T-helper 1 cell treated with Interleukin-12 subunit alpha and Interleukin-12 subunit beta and Interleukin-4 antibody, amounts not matched to agents 30 ng/mL and 1 ng/mL, for 36 hours (primary cell): ENCODE measurements around the gene RPL3. TPM values are rescaled to one million over a fixed set of nuclear protein-coding genes. Genes with fewer than 3 reads are reported as not detected.

Source experiments
- intact Hi-C: fragments of 100-400 bp; cut with micrococcal nuclease; formaldehyde crosslinking; loops from one replicate; pipeline ENCODE4 v1.15.1; 2024
- total RNA-seq: library from RNA; stranded (reverse); gene quantifications from 2 replicates; pipeline ENCODE4 v1.2.3, GENCODE V29; 2022

RPL3 gene
- total RNA-seq, 1 donor from 2014 or later = 1,385 TPM

DNA sequence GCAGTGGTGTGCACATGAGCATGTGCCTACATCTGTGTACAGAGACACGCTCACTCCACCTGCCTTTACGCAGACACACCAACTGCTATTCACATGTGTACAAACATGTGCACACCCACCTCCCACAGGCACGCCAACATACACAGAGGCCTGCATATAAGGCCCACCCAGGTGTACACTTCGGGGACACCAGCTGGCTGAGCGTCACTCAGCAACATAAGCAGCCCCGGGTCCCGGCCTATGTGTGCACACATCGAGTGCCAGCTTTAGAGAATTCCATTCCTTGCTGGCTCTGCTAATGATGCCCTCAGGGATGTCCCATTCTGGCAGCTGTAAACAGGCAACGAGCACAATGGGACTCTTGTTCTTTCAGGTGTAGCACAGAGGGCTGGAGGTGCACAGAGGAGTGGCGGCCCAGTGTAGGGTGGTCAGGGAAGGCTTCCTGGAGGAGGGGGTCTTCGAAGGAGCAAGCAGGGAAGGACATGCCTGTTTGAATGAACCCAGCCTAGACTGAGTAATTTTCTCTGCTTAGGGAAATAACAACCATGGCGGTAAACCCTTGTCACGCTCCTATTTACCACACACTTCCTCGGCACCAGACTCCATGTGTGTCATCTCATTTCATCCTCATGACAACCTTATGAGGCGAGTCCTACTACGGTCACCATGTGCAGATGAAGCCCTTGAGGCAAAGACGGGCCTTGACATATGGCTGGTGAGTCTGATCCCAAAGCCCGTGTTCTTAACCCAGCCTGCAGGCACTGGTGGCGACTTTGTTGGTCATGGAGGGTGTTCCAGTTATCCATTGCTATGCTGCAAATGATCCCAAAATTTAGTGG lies 35.1 kb downstream of the RPL3 start:
- intact Hi-C loops = no loop called here

DNA sequence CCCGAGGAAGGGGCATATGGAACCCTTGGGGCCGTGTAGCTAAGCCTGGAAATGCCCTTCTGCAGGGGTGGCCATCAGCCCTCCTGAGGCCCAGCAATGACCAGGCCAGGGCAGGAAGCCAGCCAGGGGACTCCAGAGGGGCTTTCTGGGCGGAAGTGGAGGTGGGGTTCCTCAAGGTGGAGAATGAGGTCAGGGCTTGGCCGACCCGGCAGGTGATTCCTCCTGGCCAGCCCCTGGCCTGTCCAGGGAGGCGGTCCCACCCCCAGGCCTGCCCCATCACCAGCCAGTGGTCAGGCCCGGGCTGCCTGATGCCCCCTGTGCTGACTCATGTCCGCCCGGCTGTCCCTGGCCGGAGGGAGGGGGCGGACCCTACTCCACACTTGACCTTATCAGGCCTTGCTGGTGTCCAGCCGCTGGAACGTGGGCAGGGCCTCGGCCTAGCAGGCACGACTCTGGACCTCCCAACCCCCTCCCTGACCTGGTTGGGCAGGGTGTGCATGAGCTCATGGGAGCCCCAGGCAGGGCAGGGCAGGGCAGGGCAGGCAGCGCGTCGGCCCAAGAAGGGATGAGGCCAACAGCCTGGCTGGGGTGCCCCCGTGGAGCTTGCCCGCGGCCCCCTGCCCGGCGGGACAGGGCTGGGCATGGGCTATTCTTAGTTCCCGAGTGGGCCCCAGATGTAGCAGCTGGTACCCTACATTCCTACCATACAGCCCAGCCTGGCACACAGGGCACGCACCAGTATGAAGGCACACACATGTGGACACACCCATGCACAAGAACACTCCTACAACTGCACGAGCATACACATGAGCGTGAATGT lies 35.9 kb downstream of the RPL3 start:
- intact Hi-C loops = no loop called here

GRCh38 chr22:39282645-39283321 lies 36.6 kb downstream of the RPL3 start:
- intact Hi-C loops = no loop called here

- intact Hi-C loops = no loop called here
Measured at GRCh38 chr22:39281126-39281525, 38.3 kb downstream of the RPL3 start.

DNA sequence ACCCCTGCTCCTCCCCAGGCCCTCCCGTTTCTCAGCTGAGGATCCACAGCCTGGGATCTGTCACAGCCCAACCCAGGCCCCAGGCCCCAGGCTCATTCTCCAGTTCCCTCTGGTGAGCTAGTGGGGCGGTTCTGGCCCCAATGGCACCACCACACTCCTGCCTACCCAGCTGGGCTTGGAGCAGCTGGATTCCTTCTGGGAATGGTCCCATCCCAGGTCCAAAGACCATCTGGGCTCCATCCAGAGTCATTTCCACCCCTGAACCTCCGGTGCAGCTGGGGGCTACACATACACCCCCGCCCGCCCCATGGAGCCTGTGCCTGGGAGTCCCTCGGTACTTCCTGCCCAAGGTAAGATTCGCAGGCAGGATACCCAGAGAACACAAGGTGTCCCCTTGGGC lies 39.2 kb downstream of the RPL3 start:
- intact Hi-C loops = no loop called here

GRCh38 chr22:39279170-39279850 lies 40.1 kb downstream of the RPL3 start:
- intact Hi-C loops = no loop called here

DNA sequence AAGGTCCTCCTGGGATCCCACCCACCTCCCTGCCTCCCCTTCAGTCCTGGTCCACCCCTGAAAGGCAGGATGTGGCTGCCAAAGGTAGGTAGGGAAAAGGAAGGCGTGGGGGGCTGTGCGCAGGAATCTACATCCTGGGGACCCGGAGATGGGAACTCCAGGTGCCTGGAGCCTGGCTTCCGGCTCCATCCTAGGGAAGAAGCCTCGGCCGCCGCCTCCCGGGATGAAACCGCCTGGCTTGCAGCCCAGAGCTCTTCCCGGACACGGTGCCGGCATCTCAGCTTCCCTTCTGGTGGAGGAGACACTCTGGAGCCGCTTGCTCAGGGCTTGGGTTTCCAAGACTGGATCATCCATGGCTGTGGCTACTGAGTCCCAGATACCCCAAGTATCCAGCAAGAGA lies 41.4 kb downstream of the RPL3 start:
- intact Hi-C loops = no loop called here

DNA sequence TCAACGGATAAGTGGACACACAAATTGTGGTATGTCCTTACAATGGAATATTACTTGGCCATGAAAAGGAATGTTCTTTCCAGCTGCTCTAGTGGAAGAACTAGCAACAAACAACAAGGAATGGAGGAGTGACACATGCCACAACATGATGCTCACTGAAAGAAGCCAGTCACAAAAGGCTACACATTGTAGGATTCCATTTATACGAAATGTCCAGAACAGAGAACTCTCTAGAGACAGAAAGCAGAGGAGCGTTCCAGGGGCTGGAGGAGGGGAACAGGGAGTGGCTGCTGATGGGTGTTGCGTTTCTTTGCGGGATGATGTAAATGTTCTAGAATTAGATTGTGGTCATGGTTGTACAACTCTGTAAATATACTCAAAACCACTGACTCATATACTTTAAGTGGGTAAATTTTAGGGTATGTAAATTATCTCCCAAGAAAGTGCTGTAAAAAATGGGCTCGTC lies 42.2 kb downstream of the RPL3 start:
- intact Hi-C loops = no loop called here

GRCh38 chr22:39276440-39277141 lies 42.8 kb downstream of the RPL3 start:
- intact Hi-C loops = no loop called here

DNA sequence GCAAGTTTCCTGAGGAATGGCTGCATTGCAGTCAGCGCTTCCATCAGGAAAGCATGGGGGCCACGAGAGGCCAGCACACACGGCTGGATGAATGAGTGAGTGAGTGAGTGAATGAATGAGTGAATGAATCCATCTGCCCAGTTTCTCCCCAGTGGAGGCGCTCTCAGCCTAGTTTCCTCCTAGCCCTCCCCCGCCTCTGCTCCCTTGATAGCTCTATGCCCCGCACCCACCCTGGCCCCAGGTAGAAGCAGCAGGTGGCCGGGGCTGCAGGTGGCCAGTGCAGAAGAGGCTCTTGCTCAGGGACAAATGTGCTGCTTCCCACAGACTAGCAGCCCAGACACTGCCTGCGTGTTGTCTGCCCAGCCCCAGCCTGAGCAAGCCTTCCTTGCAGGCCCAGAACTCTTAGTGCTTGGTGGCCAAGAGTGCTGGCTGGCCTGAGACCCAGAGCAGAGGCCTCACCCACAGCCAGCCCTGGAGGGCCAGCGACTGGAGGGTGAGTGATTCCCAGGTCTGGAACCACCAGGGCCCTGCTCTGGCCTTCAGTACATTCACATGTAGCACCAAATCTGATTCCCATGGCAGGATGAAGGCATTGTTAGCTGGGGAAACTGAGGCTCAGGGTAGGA lies 43.5 kb downstream of the RPL3 start:
- intact Hi-C loops = no loop called here

GRCh38 chr22:39273950-39274887 lies 45.2 kb downstream of the RPL3 start:
- intact Hi-C loops = no loop called here

- intact Hi-C loops = no loop called here
Measured at GRCh38 chr22:39270792-39271191, 48.6 kb downstream of the RPL3 start.

GRCh38 chr22:39270280-39270679 lies 49.1 kb downstream of the RPL3 start:
- intact Hi-C loops = no loop called here

GRCh38 chr22:39269095-39269790 lies 50.2 kb downstream of the RPL3 start:
- intact Hi-C loops = loop anchor here (5.0 kb wide), 1 partner anchor 52 kb away; no protein-coding TSS in a partner anchor

DNA sequence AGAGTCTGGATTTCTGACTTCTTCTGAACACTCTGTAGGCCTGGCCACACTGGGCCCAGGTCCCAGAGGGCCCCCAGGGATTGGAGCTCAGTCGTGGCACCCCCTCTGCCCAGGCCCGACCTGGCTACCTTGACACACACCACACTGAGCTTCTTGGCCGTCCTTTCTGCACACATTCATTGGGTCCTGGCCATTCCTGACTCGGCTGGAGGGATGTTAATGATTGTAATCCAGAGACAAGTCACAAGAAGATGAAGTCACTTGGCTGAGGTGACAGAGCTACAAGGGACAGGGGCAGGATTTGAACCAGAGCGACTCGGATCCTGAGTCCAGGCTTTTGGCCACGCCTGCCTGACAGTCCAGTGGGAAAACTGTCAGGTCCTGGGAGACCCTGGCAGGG lies 50.8 kb downstream of the RPL3 start:
- intact Hi-C loops = loop anchor here (5.0 kb wide), 1 partner anchor 51 kb away; no protein-coding TSS in a partner anchor

DNA sequence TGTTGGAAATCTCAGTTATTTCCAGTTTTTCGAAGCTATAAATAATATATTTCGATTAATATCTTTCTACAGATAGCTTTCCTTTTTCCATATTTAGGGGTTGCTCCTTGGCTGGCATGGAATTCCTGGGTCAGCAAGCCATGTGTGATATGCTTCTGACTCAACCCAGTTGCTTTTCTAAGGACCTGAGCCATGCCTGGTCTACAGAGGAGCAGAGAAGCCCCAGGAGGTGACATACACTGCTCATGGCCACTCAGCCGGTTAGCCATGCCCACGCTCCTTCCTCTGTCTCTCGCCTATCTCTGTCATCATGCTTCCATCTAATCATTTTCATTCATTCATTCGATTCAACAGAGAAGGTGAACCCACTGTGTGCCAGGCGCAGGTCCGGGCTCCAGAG lies 51.4 kb downstream of the RPL3 start:
- intact Hi-C loops = loop anchor here (5.0 kb wide), 1 partner anchor 51 kb away; no protein-coding TSS in a partner anchor

DNA sequence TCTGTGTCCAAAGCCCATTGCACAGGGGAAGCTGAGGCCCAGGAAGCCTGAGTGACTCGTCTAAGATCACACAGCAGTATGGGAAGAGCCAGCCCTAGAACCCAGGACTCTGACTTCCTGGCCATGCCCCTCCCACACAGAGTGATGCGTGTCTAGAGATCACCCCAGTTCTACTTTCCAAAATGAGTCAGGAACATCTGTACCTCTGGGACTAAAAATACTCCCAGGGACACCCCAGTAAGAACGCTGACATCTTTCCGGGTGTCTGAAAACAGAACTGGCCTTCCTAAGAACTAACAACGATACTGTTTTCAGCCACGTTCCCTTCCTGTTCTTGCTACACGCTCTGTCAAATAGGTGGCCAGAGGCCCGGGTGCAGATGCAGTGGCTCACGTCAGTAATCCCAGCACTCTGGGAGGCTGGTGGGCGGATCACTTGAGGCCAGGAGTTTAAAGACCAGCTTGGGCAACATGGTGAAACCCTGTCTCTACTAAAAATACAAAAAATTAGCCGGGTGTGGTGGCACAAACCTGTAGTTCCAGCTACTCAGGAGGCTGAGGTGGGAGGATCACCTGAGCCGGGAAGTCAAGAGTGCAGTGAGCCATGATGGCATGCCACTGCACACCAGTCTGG lies 52.9 kb downstream of the RPL3 start:
- intact Hi-C loops = loop anchor here (5.0 kb wide), 1 partner anchor 49 kb away; no protein-coding TSS in a partner anchor
